HepG2 (cell line): Measurements from ENCODE around the gene KCNK5. TPM values are rescaled to one million over a fixed set of nuclear protein-coding genes. Genes with fewer than 3 reads are reported as not detected.

Source experiments
- ATAC-seq: fragments of 200-7000 bp; cut with Tn5 transposase; 3 replicates; pipeline ENCODE4 v1.9.1; 2020; ENCODE audit warnings: mild to moderate bottlenecking, moderate library complexity
- BruUV-seq: library from RNA; stranded (reverse); fragments of 400-500 nt; replicated peaks from 2 replicates; lab custom pipeline; 2021; lab: Mats Ljungman, UMichigan
- CTCF ChIA-PET: fragments of 300-600 bp; formaldehyde crosslinking; extraction: SDS; loops from one replicate; lab custom pipeline; 2021; ENCODE audit warnings: low total read pairs, inconsistent platforms, low intra/inter-chr PET ratio; lab: Yijun Ruan, JAX
- POLR2A ChIA-PET: fragments of 350-600 bp; sonication (Branson Sonifier 250); formaldehyde crosslinking; loops from one replicate; lab custom pipeline; 2020; ENCODE audit warnings: antibody characterized with exemption, inconsistent platforms; lab: Yijun Ruan, JAX
- DNase-seq: peaks from one replicate; pipeline ENCODE4 v3.0.0-alpha.2; 2015; ENCODE audit warnings: low spot score
- FAIRE-seq: peaks from 3 replicates; lab custom pipeline; 2011; peaks lifted over from hg19 to GRCh38; lab: Jason Lieb, UNC
- H2AFZ ChIP-seq: one replicate; pipeline ENCODE4 v1.6.1; 2011; ENCODE audit warnings: low read length, inconsistent platforms
- H3K27ac ChIP-seq: fragments of 300-600 bp; 3 replicates; pipeline ENCODE4 v1.8.0; 2011; ENCODE audit warnings: mixed run types, mild to moderate bottlenecking, mixed read lengths, low read length, inconsistent platforms; ENCODE audit not compliant: insufficient read depth; ENCODE audit errors: extremely low read length
- H3K27me3 ChIP-seq, 2 experiments: fragments of 200-600 bp in 1 of 2; 2 replicates in 1 of 2; 3 replicates in 1 of 2; pipeline versions ENCODE4 v1.6.0 to v1.8.0; 2011; ENCODE audit warnings: low read length in 2 of 2, mild to moderate bottlenecking in 2 of 2, moderate library complexity in 2 of 2, inconsistent platforms in 1 of 2; ENCODE audit not compliant: insufficient read depth in 2 of 2, control insufficient read depth in 1 of 2
- H3K36me3 ChIP-seq, 2 experiments: fragments of 200-600 bp in 1 of 2; replicated peaks in 1 of 2; 2 replicates in 1 of 2; 3 replicates in 1 of 2; pipeline versions ENCODE4 v1.5.1 to v1.8.0; 2011; ENCODE audit warnings: low read length in 2 of 2, inconsistent platforms in 1 of 2; ENCODE audit not compliant: insufficient read depth in 2 of 2, control insufficient read depth in 1 of 2
- H3K4me1 ChIP-seq: 2 replicates; pipeline ENCODE4 v1.5.1; 2012; ENCODE audit warnings: low read length, inconsistent platforms; ENCODE audit not compliant: insufficient read depth
- H3K4me2 ChIP-seq: 2 replicates; pipeline ENCODE4 v1.6.0; 2011; ENCODE audit warnings: low read depth, low read length, inconsistent platforms
- H3K4me3 ChIP-seq, 3 experiments: fragments of 200-600 bp in 1 of 3; sonication (generic), shearing (Covaris generic) in 1 of 3; replicated peaks in 1 of 3; 2 replicates each; pipeline ENCODE4 v1.5.1; 2011 to 2016; ENCODE audit warnings: low read length in 3 of 3, inconsistent platforms in 2 of 3, low read depth in 2 of 3, mild to moderate bottlenecking in 2 of 3, control low read depth in 1 of 3, mixed read lengths in 1 of 3; ENCODE audit not compliant: insufficient read depth in 1 of 3
- H3K79me2 ChIP-seq: one replicate; pipeline ENCODE4 v1.6.1; 2011; ENCODE audit warnings: low read length, inconsistent platforms; ENCODE audit not compliant: insufficient read depth
- H3K9ac ChIP-seq: 2 replicates; pipeline ENCODE4 v1.6.0; 2011; ENCODE audit warnings: mild to moderate bottlenecking, low read depth, low read length, inconsistent platforms; ENCODE audit not compliant: insufficient read depth
- H3K9me3 ChIP-seq: 2 replicates; pipeline ENCODE4 v1.5.1; 2012; ENCODE audit warnings: mild to moderate bottlenecking, low read length
- H4K20me1 ChIP-seq: 2 replicates; pipeline ENCODE4 v1.6.0; 2011; ENCODE audit warnings: inconsistent platforms, mild to moderate bottlenecking, low read length, moderate library complexity; ENCODE audit not compliant: insufficient read depth
- ARNTL ChIP-seq: sonication (generic); formaldehyde crosslinking; IDR thresholded peaks from 2 replicates; pipeline ENCODE4 v1.4.0; 2020; ENCODE audit warnings: mild to moderate bottlenecking, missing genetic modification reagents
- DPF2 ChIP-seq: sonication (generic); formaldehyde crosslinking; IDR thresholded peaks from 2 replicates; pipeline ENCODE4 v1.4.0; 2020; ENCODE audit warnings: mild to moderate bottlenecking, low read depth, missing genetic modification reagents, borderline replicate concordance
- GRHL1 ChIP-seq: sonication (generic); formaldehyde crosslinking; conservative IDR thresholded peaks from 2 replicates; pipeline ENCODE4 v1.8.0; 2022; ENCODE audit warnings: missing genetic modification reagents
- NFKBIZ ChIP-seq: IDR thresholded peaks from 2 replicates; pipeline ENCODE4 v1.6.1; 2018; ENCODE audit warnings: missing genetic modification reagents, missing compliant biosample characterization
- PBX3 ChIP-seq: sonication (generic); formaldehyde crosslinking; IDR thresholded peaks from 2 replicates; pipeline ENCODE4 v1.8.1; 2023; ENCODE audit warnings: missing genetic modification reagents, inconsistent platforms, borderline replicate concordance
- RBM39 ChIP-seq: fragments of 200-400 bp; formaldehyde crosslinking; IDR thresholded peaks from one replicate; pipeline ENCODE4 v1.6.1; 2018; ENCODE audit warnings: antibody characterized with exemption, mild to moderate bottlenecking, low read depth, low read length; ENCODE audit not compliant: poor library complexity, severe bottlenecking
- TMF1 ChIP-seq: sonication (generic); formaldehyde crosslinking; IDR thresholded peaks from 2 replicates; pipeline ENCODE4 v1.8.1; 2022; ENCODE audit warnings: low read depth, missing genetic modification reagents
- YEATS2 ChIP-seq: sonication (generic); formaldehyde crosslinking; IDR thresholded peaks from 2 replicates; pipeline ENCODE4 v1.4.0; 2020; ENCODE audit warnings: missing genetic modification reagents, borderline replicate concordance
- ZGPAT ChIP-seq: IDR thresholded peaks from 2 replicates; pipeline ENCODE4 v1.6.1; 2016; ENCODE audit warnings: mild to moderate bottlenecking
- ZNF251 ChIP-seq: sonication (generic); formaldehyde crosslinking; IDR thresholded peaks from 2 replicates; pipeline ENCODE4 v1.9.0; 2021; ENCODE audit warnings: mild to moderate bottlenecking, missing genetic modification reagents
- ZNF34 ChIP-seq: sonication (generic); formaldehyde crosslinking; IDR thresholded peaks from 2 replicates; pipeline ENCODE4 v1.4.0; 2020; ENCODE audit warnings: mild to moderate bottlenecking, missing genetic modification reagents, borderline replicate concordance
- WGBS: methylation state at CpG from one replicate; pipeline ENCODE4 v1.1.6; 2017; ENCODE audit warnings: low lambda C conversion rate; 5-methylcytosine and 5-hydroxymethylcytosine counted together
- in situ Hi-C: cut with HindIII; loops from 2 replicates; pipeline ENCODE4 v1.10.0; 2017; ENCODE audit warnings: low pct_unique_long_range_greater_than_20kb; ENCODE audit not compliant: extremely low pct_ligation_motif_present
- intact Hi-C: fragments of 100-400 bp; cut with micrococcal nuclease; formaldehyde crosslinking; loops from one replicate; pipeline ENCODE4 v1.10.0; 2022; ENCODE audit not compliant: unreplicated experiment
- polyA plus RNA-seq, 8 experiments: library from polyadenylated mRNA; depleted of rRNA in 3 of 8; stranded (reverse) in 7 of 8; unstranded in 1 of 8; fragments of >200 nt; fragmentation: Illumina TruSeq in 4 of 8; extraction: Trizol in 4 of 8; gene quantifications; 2 replicates each; pipeline versions ENCODE4 v1.2.1 to v1.2.3, GENCODE V29; 2011 to 2016; ENCODE audit warnings: low read depth in 4 of 8, missing spikeins in 1 of 8, mixed read lengths in 1 of 8; ENCODE audit not compliant: insufficient read depth in 1 of 8
- total RNA-seq, 5 experiments: library from RNA; depleted of rRNA; stranded (reverse); fragments of >200 nt; fragmentation: Illumina TruSeq; extraction: Trizol; gene quantifications; 2 replicates each; pipeline ENCODE4 v1.2.3, GENCODE V29; 2016; ENCODE audit warnings: low read depth in 1 of 5

Gene KCNK5
- total and polyA plus RNA-seq, 2 of the 13 experiments (the other 11 are each of a cell fraction or from before 2014, with no cell fraction given) = 0.04 TPM; not detected in 1

DNA sequence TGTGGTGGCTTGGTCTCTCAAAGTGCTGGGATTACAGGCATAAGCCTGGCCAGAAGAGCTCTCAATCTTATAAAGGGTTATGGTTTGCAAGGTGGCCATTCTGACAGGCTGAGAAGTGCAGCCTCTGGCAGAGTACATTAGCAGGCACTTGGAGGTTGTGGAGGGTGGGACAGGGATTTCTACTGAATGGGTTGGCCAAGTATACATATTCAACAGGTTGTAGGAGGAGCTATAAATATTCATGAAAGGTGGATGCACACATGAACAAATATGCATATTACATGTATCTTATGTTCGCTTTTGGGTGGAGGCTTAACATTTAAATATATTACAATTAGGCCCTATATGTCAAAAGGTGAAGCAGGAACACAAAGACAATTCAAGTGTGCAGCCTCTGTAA lies 20.0 kb upstream of the KCNK5 start:
- H3K36me3 ChIP-seq = no peaks in the 10 kb centered on the region
- CTCF ChIA-PET = no interaction called here
- POLR2A ChIA-PET = no interaction called here
- in situ Hi-C loops (no loop called here), intact Hi-C loops (no loop called here)
- H2AFZ ChIP-seq = no peak overlapping the region
- no peak overlapping the region for H3K4me3 ChIP-seq
- H3K9ac ChIP-seq = no peak overlapping the region
- no peaks in the 10 kb centered on the region for H3K4me1 ChIP-seq
- no peak overlapping the region for H3K4me2 ChIP-seq
- BruUV-seq = no TSS peak
- no peak overlapping the region for H3K27ac ChIP-seq
- H3K27me3 ChIP-seq = no peaks in the 10 kb centered on the region
- FAIRE-seq (no peak), ATAC-seq (no peak), DNase-seq (no peak)
- H3K79me2 ChIP-seq = no peaks in the 10 kb centered on the region
- H3K9me3 ChIP-seq = no peaks in the 10 kb centered on the region
- 0% methylated on average over 1 of the region's 1 CpG for WGBS
- TF ChIP-seq YEATS2 (CRISPR knock-in tag) = no peak
- no peak for TF ChIP-seq NFKBIZ (CRISPR knock-in tag)
- no peak for TF ChIP-seq PBX3 (CRISPR knock-in tag)
- no peak for TF ChIP-seq RBM39
- no peak for TF ChIP-seq ARNTL (CRISPR knock-in tag)
- no peak for TF ChIP-seq ZNF251 (CRISPR knock-in tag)
- TF ChIP-seq TMF1 (CRISPR knock-in tag) = no peak
- no peak for TF ChIP-seq ZGPAT (CRISPR knock-in tag)
- TF ChIP-seq DPF2 (CRISPR knock-in tag) = no peak
- no peak for TF ChIP-seq GRHL1 (CRISPR knock-in tag)
- no peak for TF ChIP-seq ZNF34 (CRISPR knock-in tag)
- H4K20me1 ChIP-seq = no peaks in the 10 kb centered on the region
